Stimulated activated naive CD8-positive, alpha-beta T cell treated with anti-CD3 and anti-CD28 coated beads, Interleukin-15, amount 100 ng/mL, for 72 hours (primary cell): ENCODE data around the gene ROR1.

ENCODE experiments used
- ATAC-seq: fragments of 150-1000 bp; cut with Tn5 transposase; 2 replicates; pipeline ENCODE4 v1.10.0; 2021; ENCODE audit warnings: mild to moderate bottlenecking, moderate library complexity
- DNase-seq, 2 donors: peaks; one replicate each; pipeline ENCODE4 v3.0.0; 2021 to 2022
- H3K27ac Mint-ChIP-seq, 2 donors: one replicate each; pipeline ENCODE4 v1.8.0; 2022; ENCODE audit warnings: mild to moderate bottlenecking in 2 of 2, mixed read lengths in 2 of 2, moderate library complexity in 2 of 2
- H3K27me3 Mint-ChIP-seq: one replicate; pipeline ENCODE4 v1.8.0; 2022; ENCODE audit warnings: mixed read lengths
- H3K4me1 Mint-ChIP-seq: one replicate; pipeline ENCODE4 v1.8.0; 2022; ENCODE audit warnings: mild to moderate bottlenecking, mixed read lengths
- H3K4me3 Mint-ChIP-seq, 2 donors: one replicate each; pipeline ENCODE4 v1.8.0; 2022; ENCODE audit warnings: mild to moderate bottlenecking in 2 of 2, mixed read lengths in 2 of 2, moderate library complexity in 1 of 2
- H3K9me3 Mint-ChIP-seq, 2 donors: one replicate each; pipeline ENCODE4 v1.8.0; 2022; ENCODE audit warnings: mixed read lengths in 2 of 2

ROR1 gene

DNA sequence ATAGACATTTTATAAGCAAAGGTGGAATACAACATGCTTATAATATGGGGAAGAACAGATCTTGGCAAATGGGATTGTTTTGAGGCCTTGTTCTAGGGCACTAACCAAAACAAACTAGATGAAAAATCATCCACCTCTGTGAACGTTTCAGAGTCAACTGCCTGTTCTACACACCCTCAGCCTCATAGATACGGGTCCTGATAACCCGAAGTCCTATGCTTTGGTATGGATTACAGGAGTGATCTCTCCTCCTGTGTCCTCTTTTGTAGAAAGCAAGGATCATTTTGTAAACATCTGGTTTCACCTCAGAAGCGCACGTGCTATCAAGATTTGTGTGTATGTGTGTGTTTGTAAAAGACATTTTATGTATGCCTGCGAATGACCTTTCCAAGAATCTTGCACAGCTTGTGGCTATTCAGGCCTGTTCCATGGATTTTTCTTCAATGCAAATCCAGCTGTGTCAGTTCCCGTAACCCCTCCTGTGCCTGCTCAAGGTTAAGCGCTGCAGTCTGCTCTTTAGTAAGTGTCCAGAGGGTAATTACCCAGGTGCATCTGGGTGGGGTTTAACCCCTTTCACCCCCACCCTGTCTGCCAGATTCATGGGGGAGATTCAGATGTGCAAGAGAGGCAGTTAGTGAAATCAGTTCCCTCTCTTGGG lies 132.4 kb downstream of the ROR1 start:
- Mint-ChIP-seq H3K27ac (no peak overlapping the region), H3K4me1 (no peaks in the 10 kb centered on the region), H3K9me3 (no peaks in the 10 kb centered on the region), H3K27me3 (no peaks in the 10 kb centered on the region), H3K4me3 (no peak overlapping the region)
- no peak for DNase-seq
- no peak for ATAC-seq

DNA sequence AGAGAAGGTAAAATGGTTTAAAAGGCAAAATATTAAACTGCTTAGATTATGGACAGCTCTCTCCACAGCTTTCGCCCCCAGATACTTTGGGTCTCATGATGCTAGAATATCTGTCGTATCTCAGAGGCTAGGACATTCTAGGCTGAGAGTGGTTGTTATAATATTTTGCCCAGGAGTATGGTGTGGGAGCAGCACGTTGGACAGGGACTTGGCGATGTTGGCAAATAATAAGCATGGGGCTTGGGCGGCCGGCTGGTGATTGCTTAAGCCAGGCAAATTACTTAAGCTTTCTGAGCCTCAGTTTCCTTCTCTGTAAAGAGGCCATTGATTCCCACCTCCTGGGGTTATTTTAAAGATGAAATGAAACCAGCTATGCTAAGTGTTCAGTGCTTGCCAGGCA lies 133.2 kb downstream of the ROR1 start:
- Mint-ChIP-seq H3K4me3 (no peak overlapping the region), H3K27ac (no peak overlapping the region), H3K4me1 (no peaks in the 10 kb centered on the region), H3K9me3 (no peaks in the 10 kb centered on the region), H3K27me3 (peaks cover under 1% of the 10 kb centered on the region)
- no peak for ATAC-seq
- no peak for DNase-seq

DNA sequence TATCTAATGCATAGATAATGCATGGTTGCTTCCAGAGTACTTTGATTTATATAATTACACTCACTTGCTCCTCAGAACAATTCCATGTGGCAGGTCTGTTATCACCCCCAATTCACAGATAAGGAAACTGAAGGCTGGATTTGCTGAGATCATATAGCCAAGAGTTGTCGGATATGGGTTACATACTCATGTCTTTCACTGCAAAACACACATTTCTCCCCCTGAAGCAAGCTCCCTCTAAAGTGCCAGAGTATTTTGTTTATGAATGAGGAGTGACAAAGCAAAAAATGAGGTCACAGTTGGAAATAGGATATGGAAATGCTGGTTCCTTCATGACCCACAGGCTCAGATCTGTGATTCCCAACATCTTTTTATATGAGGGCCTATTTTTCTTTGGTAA lies 134.2 kb downstream of the ROR1 start:
- no peaks in the 10 kb centered on the region for H3K4me1 Mint-ChIP-seq
- no peak overlapping the region for H3K27ac Mint-ChIP-seq
- DNase-seq: no peak
- ATAC-seq: no peak
- no peak overlapping the region for H3K4me3 Mint-ChIP-seq
- H3K27me3 Mint-ChIP-seq: peaks cover 8% of the 10 kb centered on the region
- no peaks in the 10 kb centered on the region for H3K9me3 Mint-ChIP-seq

DNA sequence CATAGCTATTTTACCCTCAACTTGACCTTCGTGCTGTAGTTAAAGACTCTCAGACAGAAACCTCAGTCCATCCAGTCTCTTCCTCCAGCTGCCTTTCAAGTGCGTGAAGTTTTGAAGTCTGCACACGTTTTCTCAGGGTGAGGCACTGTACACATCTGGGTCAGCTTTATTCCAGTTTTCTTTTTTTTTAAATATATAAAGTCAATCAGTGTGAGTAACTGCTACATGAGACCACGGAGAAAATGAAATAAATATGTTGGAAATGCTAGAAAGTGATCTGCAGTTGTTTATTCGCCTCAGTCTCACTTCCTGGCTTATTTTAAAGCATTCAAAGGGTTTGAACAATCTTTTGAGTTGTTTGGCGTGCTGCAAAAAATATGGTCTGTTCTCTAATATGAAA lies 135.7 kb downstream of the ROR1 start:
- no peak for DNase-seq
- Mint-ChIP-seq H3K9me3 (no peaks in the 10 kb centered on the region), H3K27me3 (peaks cover 13% of the 10 kb centered on the region), H3K4me1 (no peaks in the 10 kb centered on the region), H3K27ac (no peak overlapping the region), H3K4me3 (no peak overlapping the region)
- ATAC-seq: no peak

DNA sequence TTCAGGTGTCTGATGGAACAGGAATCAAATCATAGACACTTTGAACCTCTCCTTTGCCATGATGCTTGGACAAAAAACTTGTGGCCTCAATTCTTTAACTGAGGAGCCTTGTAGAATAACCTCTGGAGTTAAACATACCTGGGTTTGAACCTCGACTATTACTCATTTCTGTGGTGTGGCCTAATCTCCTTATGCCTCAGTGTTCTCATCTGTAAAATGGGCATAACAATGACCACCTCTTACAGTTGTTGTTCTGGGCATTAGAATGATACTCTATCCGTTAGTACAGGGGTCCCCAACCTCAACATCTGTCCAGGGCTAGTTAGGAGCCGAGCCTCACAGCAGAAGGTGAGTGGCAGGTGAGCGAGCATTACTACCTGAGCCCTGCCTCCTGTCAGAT lies 137.2 kb downstream of the ROR1 start:
- H3K4me1 Mint-ChIP-seq: no peaks in the 10 kb centered on the region

DNA sequence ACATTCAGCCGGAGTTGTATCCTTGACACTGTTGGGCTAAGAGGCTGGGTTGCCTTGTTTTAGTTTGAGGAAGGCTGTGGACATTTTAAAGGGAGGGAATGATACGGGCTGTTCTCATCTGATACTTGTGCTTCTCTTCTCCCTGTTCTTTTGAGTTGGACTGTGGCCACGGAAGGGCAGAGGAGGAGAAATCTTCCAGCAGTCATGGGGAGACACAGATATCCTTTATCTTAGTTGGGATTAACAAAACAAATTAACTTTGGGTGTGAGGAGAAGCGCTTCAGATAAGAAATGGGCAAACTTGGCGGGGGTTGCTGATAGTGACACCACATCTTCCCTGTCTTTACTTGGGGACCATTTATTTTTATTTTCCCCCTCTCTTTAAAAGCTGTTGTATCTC lies 138.8 kb downstream of the ROR1 start:
- ATAC-seq (no peak), DNase-seq (no peak)
- Mint-ChIP-seq H3K27me3 (peaks cover 17% of the 10 kb centered on the region), H3K4me1 (no peaks in the 10 kb centered on the region), H3K27ac (no peak overlapping the region), H3K9me3 (no peaks in the 10 kb centered on the region), H3K4me3 (no peak overlapping the region)

More for the DNA sequence above, 137.2 kb downstream of the ROR1 start:
- no peak for ATAC-seq
- DNase-seq: no peak
- Mint-ChIP-seq H3K27me3 (peaks cover 17% of the 10 kb centered on the region), H3K4me3 (no peak overlapping the region), H3K9me3 (no peaks in the 10 kb centered on the region), H3K27ac (no peak overlapping the region)

DNA sequence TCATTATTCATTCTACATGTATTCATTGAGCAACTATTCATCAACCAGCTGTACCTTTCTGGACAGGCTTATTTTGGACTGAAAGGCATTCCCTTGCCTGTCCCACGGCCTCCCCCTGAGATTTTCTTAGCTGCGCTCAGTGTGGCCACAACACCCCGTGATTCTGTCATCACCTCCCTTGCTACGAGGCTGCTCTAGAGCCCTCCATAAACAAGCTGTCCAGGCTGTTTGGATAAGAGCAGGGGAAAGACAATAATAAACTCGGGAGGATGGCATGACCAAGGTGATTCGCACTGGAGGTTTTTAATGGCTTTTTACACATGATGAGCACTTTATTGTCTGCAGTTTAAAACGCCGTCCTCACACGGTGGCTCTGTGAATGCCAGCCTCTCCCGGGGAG lies 139.7 kb downstream of the ROR1 start:
- no peak overlapping the region for H3K4me3 Mint-ChIP-seq
- H3K9me3 Mint-ChIP-seq: no peaks in the 10 kb centered on the region
- no peak overlapping the region for H3K27ac Mint-ChIP-seq
- ATAC-seq (no peak), DNase-seq (no peak)
- peaks cover 17% of the 10 kb centered on the region for H3K27me3 Mint-ChIP-seq
- H3K4me1 Mint-ChIP-seq: no peaks in the 10 kb centered on the region

DNA sequence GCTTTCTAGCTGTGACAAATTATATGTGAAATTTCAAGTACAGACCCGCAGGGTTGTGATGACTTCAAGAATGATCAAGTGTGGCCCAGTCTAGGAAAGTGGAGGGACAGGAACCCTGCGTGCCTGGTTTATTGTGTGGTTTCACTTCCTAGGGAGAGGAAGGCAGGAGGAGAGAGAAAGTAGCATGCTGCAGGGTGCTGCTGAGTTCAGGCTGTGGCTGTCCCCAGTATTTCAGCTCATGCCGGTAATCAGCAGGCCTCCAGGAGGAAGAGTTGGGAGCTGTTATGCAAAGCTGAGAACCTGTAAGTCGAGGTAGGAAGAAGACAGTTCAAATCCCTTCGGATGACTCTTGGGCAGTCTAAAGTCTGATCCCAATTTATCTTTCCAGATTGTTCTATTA lies 140.4 kb downstream of the ROR1 start:
- no peak overlapping the region for H3K4me3 Mint-ChIP-seq
- DNase-seq: no peak
- no peak for ATAC-seq
- H3K27ac Mint-ChIP-seq: peak overlapping the region in 1 of 2 donors; percentile 49
- H3K27me3 Mint-ChIP-seq: peaks cover 17% of the 10 kb centered on the region
- H3K9me3 Mint-ChIP-seq: no peaks in the 10 kb centered on the region
- no peaks in the 10 kb centered on the region for H3K4me1 Mint-ChIP-seq

DNA sequence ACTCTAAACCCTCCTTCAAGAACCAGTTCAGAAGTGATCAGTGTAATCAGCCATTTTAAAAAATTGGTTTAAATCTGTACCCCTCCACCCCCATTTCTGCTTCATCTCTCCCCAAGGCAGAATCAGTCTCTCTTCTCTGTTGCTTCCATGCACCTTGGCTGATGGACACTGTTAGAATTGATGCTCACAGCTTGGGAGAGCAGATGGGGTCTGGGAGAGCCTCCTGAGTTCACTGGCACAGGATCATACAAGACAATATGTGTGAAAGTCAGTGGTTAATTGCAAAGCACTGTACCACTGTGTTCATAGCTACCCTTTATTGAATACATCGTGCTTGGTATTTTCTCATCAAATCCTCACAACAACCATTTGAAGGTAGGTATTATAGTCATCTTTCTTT lies 140.9 kb downstream of the ROR1 start:
- ATAC-seq (no peak), DNase-seq (no peak)
- H3K27me3 Mint-ChIP-seq: peaks cover 17% of the 10 kb centered on the region
- no peaks in the 10 kb centered on the region for H3K9me3 Mint-ChIP-seq
- H3K4me3 Mint-ChIP-seq: no peak overlapping the region
- no peak overlapping the region for H3K27ac Mint-ChIP-seq
- no peaks in the 10 kb centered on the region for H3K4me1 Mint-ChIP-seq

DNA sequence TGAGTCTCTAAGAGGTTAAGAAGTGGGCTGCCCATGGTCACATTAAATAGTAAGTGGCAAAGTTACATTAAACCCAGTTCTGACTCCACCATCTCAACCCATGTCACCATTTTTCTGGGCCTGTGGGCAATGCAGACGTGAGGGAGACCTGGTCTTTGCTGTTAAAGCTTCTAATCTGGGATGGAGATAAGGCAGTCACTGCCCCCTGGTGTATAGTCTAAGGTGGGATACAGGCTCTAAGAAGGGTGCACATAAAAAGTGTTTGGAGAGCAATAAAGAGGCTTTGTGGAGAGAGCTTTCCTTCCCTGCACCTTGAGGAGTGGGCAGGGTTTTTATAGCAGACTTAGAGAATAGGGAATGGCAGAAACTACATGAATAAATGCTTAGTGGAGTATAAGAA lies 141.3 kb downstream of the ROR1 start:
- no peak for DNase-seq
- ATAC-seq: peak; percentile 58

DNA sequence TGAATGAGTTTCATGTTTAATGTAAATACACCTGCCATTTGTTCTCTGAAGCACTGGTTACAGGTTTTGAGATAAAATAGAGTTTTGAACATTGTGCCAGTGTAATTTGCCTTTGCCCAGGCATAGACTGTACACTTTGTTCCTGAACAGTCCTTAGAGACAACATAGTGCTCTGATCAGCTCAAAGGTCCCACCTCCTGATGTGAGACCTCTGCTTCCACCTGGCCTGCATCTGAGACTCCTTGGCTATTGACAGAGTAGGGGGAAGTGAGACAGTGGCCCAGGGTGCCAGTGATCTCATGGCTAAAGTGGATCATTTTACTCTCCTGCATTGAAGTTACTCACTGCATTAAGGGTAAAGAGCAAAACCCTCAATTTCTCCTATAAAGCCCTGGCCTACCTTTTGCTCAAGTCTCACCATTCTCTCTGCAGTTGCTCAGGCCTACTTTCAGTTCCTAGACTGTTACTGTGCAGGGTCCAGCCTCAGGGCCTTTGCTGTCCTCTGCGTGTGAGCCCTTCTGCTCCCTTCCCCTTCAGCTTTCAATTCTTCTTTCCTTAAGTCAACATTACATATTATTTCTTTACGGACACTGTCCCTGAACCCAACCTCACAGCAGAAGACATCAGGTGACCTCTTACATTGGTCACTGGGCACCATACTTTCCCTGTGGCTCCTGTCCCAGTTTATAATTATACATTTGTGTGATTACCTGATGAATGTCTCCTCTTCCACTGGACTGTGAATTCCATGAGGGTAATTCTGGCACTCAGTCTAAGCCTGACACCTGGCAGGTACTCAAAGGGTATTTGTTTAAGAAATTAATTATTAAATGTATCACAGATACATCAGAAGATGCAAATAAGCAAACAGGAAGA lies 142.9 kb downstream of the ROR1 start:
- H3K9me3 Mint-ChIP-seq: no peaks in the 10 kb centered on the region
- no peaks in the 10 kb centered on the region for H3K4me1 Mint-ChIP-seq
- no peak overlapping the region for H3K27ac Mint-ChIP-seq
- H3K27me3 Mint-ChIP-seq: peaks cover 17% of the 10 kb centered on the region
- H3K4me3 Mint-ChIP-seq: no peak overlapping the region
- no peak for DNase-seq
- no peak for ATAC-seq

More for the DNA sequence above, 141.3 kb downstream of the ROR1 start:
- no peaks in the 10 kb centered on the region for H3K4me1 Mint-ChIP-seq
- no peak overlapping the region for H3K4me3 Mint-ChIP-seq
- H3K27ac Mint-ChIP-seq: no peak overlapping the region
- no peaks in the 10 kb centered on the region for H3K9me3 Mint-ChIP-seq
- peaks cover 17% of the 10 kb centered on the region for H3K27me3 Mint-ChIP-seq

DNA sequence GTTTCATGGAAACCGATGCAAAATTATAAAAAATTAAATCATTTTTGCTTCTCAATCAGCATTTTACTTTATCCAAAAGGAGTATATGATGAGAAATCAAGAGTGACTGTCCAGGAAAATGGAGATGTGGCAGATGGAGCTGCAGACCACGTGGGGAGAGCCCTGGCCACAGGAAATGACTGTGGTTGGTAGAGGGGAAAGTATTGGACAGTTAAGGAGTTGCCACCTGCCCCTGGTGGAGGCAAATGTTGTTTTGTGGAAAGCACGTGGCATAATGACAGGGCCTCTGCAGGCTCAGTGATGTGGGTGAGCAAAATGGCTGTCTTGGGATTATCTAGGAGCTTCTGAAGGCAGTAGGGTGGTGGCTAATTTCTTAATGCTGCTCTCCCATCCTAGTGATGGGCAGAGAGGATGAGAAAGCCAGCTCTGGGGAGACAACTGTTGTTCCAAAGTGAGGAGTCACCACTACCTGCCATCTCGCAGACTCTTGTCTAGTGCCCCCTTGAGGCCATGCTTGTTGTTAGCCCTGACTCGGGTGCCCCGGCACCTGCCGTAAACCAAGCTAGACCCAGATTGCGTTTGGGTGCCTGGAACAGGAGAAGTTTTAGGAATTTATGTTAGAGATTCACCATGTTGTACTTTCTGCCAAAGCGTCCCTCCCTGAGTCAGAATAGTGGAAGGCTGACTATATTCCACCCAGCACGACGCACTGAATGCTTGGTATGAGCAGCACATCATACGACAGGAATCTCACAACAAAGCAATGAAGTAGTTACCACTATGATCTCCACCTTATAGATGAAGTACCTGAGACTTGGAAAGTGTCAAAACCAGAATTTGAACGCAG lies 144.0 kb downstream of the ROR1 start:
- H3K4me1 Mint-ChIP-seq: no peaks in the 10 kb centered on the region
- no peaks in the 10 kb centered on the region for H3K9me3 Mint-ChIP-seq
- no peak overlapping the region for H3K4me3 Mint-ChIP-seq
- no peak for DNase-seq
- no peak overlapping the region for H3K27ac Mint-ChIP-seq
- ATAC-seq: no peak
- peaks cover 9% of the 10 kb centered on the region for H3K27me3 Mint-ChIP-seq

DNA sequence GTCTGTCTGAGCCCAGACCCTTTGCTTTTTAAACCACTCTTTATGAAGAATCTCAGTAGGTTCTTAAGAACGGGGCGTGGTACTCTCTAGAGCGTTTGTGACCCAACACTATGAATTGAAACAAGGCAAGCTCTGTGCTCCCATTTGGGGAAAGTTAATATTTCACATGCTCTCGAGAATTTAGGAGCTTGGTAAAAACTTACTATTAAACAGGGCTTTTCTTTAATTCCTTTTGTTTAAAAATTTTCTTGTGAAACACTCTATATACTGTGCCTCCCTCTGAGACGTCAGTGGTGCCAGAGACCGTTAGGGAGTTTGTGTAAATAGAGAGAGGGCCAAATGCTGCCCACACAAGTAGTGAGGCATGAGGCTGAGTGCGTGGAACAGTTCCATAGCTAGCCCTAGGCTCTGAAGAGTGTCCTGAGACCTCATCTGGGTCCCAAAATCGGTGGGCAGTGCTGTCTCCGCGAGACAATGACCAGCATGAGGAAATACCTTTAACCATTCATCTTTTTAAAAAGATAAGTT lies 144.7 kb downstream of the ROR1 start:
- Mint-ChIP-seq H3K9me3 (no peaks in the 10 kb centered on the region), H3K27me3 (peaks cover 9% of the 10 kb centered on the region), H3K4me1 (no peaks in the 10 kb centered on the region), H3K4me3 (no peak overlapping the region), H3K27ac (no peak overlapping the region)
- ATAC-seq (no peak), DNase-seq (no peak)

DNA sequence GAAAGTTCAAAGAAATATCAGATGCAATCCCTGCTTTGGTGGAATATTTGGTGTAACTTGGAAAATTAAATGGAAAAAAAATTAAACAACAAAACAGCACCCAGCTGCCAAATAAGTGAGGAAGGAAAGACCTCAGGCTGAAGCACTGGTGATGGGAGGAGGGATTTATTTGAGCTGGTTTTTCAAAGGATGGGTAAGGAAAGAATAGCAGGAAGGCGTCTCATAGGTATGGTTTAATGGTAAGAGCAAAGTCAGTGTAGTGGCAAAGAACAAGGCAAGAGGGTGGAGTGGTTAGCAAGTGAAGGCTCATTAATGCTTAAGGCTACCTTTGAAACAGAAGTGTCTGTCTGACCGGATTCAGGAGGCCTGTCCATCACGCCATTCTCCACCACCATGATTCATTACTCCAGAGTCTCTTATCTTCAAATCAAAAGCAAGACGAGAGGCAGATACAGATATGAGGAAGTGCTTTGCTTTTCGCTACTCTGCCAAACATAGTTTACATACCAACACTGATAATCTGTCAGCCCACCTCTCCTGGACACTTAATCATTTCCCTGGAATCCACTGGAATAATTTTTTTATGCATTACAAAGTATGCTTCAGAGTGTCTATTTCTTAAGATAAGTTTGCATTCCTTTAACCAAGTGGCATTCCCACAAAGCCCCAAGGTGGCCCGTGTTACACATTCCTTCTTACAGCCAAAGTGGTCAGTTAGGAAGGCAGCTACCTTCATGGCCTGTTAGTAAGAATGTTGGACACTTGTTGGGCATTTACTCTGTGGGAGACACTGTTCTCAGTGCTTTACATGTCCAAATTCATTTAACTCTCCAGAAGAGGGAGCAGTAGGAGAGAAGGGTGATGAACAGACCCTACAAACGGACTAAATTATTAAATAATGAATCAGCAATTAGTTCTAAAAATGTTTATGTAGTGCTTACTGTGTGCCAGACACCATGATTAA lies 146.6 kb downstream of the ROR1 start:
- H3K4me1 Mint-ChIP-seq: no peaks in the 10 kb centered on the region
- no peaks in the 10 kb centered on the region for H3K9me3 Mint-ChIP-seq
- H3K27ac Mint-ChIP-seq: peak overlapping the region in 1 of 2 donors; percentile 69
- DNase-seq: no peak
- ATAC-seq: no peak
- no peaks in the 10 kb centered on the region for H3K27me3 Mint-ChIP-seq
- no peak overlapping the region for H3K4me3 Mint-ChIP-seq

DNA sequence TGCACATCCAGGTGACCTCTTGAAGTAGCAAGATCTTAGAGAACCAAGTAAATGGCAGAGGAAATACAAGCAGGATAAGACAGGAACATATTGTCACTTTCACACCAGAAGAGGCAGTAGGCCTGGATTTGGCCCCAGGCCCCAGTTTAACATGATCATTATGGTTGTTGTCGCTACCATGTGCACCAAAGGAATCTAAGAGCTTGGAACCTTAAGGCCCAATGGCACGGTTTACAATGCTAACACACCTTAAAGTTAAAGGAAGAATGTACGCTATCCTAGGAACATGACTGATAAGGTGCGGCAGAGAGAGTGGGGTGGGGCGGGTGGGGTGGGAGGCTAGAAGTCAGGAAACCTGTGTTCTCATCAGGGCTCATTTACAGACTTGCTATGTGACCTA lies 147.5 kb downstream of the ROR1 start:
- Mint-ChIP-seq H3K4me1 (no peaks in the 10 kb centered on the region), H3K4me3 (no peak overlapping the region), H3K9me3 (no peaks in the 10 kb centered on the region), H3K27ac (no peak overlapping the region), H3K27me3 (no peaks in the 10 kb centered on the region)
- DNase-seq: no peak
- no peak for ATAC-seq
